Left colon (tissue), 2 donors: ENCODE data around the gene DLGAP1. TPM values are rescaled to one million over a fixed set of nuclear protein-coding genes. Genes with fewer than 3 reads are reported as not detected.

Source experiments
- ATAC-seq: fragments of 200-7000 bp; cut with Tn5 transposase; one replicate; pipeline ENCODE4 v1.9.1; 2020; ENCODE audit warnings: mild to moderate bottlenecking, moderate library complexity
- DNase-seq, 2 donors: peaks; one replicate each; pipeline ENCODE4 v3.0.0-alpha.2; 2020
- intact Hi-C, 2 donors: fragments of 100-400 bp; cut with DNase I in 1 of 2; cut with micrococcal nuclease in 1 of 2; formaldehyde crosslinking; loops; one replicate each; pipeline versions ENCODE4 v1.11.2 to v1.14.0; 2022; cut with DNase I, micrococcal nuclease
- total RNA-seq, 2 donors: library from RNA; stranded (reverse); fragmentation: NEBNext Ultra II Directional; extraction: Animal tissue kit (Norgen Biotek cat#: 25700); gene quantifications; one replicate each; pipeline ENCODE4 v1.2.1, GENCODE V29; 2021
- donor health status: DM: no; HTN: no; CAD: no.
- donor health status: DM: yes; HTN: yes; CAD: no.

Gene DLGAP1
- total RNA-seq, 2 donors from 2014 or later: 0.95 to 2.2 TPM

GRCh38 chr18:3526421-3527354 is 928.4 kb downstream of the DLGAP1 start:
- DNase-seq (no peak), ATAC-seq (peak; percentile 74)
- intact Hi-C loops: no loop called here

- ATAC-seq (no peak), DNase-seq (no peak)
- intact Hi-C loops: no loop called here
These were observed 929.2 kb downstream of the DLGAP1 start for GRCh38 chr18:3525870-3526420.

- no peak for DNase-seq
- ATAC-seq: no peak
- intact Hi-C loops: no loop called here
These were observed 930.4 kb downstream of the DLGAP1 start for GRCh38 chr18:3524706-3525105.

DNA sequence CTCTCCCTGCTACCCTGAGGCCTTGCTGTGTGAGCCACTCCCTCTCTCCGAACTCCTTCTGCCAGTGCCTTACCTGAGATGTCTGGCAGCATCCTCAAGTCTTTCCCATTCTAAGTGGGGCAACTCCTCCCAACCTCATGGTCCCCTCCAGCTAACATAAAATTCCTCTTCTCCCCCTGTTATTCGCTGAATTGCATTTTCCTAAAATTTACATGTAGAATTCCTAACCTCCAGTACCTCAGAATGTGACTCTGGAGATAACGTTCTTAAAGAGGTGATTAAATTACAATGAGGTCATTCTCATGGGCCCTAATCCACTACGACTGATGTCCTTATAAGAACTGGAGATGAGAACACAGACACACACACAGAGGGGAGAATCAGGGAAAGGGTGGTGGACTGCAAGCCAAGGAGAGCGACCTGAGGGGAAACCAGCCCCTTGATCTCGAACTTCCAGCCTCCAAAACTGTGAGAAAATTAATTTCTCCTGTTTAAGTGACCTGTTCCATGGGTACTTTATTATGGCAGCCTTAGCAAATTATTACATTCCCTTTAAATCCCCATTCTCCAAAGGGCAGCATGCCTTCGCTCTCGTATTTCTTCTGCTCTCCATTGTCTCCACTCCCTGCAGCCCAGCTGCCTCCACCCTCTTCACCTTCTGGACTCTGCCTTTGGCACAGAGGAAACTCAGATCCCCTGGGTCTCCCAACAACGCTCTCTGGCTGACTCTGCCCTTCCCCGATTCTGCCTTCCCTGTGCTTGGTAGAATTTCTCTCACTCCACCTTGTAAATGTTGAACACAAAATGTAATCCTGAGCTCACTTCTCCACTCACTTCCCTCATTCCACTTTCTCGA is 934.6 kb downstream of the DLGAP1 start:
- intact Hi-C loops: no loop called here
- DNase-seq (no peak), ATAC-seq (no peak)

- intact Hi-C loops: no loop called here
- DNase-seq (no peak), ATAC-seq (no peak)
These were observed 940.5 kb downstream of the DLGAP1 start for GRCh38 chr18:3514312-3515216.

DNA sequence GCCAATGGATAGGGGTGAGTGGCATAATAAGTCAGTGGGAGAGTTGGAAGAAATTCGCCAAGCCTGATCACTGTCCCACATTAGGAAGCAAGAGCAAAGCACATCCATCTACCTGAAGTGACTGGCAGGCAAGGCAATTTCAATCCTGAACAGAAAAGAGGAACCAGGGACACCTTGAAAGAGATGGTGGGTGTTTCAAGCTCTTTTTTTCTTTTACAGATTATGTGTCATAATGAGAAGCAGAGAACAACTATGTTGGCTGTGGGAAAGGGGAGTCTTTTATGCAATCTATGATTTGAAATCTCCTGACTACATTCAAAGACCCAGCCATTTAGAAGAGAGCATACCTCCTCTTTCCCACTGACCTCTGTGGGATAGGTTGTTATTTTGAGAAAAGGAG is 941.6 kb downstream of the DLGAP1 start:
- ATAC-seq: no peak
- no peak for DNase-seq

DNA sequence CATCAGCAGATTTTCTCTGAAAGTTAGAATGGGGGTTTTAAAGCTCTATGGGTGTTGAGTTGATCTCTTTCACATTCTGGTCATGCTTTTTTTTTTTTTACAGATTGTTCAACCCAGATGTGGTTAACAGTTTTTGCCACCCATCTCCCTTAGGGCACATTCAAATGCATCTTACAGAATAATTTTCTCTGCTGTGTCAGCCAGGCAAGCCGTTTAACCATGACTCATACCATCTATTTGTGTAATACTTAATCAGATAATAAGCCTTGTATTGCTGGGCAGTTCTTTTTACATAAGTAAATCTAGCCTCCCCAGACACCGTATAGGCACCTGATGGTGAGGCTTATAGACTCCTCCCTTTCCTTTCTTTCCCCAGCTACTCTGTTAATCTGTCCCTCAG is 943.1 kb downstream of the DLGAP1 start:
- ATAC-seq: no peak
- intact Hi-C loops: no loop called here
- DNase-seq: no peak

More for the DNA sequence above, 941.6 kb downstream of the DLGAP1 start:
- intact Hi-C loops: no loop called here

DNA sequence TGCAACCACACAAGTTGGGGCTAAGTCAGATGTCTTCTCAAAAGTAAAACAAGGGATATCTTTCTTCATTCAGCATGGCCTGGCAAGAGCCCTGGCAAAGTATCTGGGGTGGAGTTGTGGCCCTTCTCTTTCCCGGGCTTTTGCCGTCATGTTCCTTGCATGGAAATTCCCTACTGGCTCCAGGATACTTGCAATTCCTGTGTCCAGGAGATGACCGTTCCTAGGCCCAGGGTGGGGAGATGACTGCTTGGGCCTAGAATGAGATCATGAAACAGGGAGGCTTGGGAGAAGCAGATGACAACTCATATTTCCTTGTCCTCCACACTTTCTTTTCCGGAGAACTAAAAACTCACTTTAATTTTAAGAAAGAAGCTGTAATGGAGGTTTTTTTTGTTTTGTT is 944.2 kb downstream of the DLGAP1 start:
- DNase-seq: no peak
- intact Hi-C loops: no loop called here
- no peak for ATAC-seq

GRCh38 chr18:3510024-3510423 is 945.1 kb downstream of the DLGAP1 start:
- intact Hi-C loops: no loop called here
- ATAC-seq (no peak), DNase-seq (no peak)

- intact Hi-C loops: no loop called here
- ATAC-seq (no peak), DNase-seq (no peak)
These were observed 946.2 kb downstream of the DLGAP1 start for GRCh38 chr18:3508576-3509549.

DNA sequence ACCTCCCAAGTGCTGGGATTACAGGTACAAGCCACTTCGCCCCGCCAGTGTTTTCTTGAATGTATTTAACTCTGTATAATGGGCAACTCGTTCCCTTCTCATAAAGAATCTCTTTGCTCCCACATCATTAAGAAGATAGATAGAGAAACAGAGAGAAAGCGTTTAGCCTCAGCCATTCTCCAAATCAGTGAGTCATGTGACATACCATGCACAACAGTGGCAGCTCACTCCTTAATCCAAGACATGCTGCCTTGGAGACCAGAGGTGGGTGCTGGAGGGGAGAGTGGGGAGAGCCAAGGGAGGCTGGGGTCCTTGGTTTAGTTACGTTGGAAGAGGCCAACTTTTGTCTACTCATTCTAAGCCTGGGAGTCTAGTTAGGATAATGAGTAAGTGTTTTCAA is 950.5 kb downstream of the DLGAP1 start:
- no peak for ATAC-seq
- intact Hi-C loops: no loop called here
- DNase-seq: no peak

GRCh38 chr18:3502650-3503049 is 952.5 kb downstream of the DLGAP1 start:
- DNase-seq (no peak), ATAC-seq (no peak)
- intact Hi-C loops: no loop called here

DNA sequence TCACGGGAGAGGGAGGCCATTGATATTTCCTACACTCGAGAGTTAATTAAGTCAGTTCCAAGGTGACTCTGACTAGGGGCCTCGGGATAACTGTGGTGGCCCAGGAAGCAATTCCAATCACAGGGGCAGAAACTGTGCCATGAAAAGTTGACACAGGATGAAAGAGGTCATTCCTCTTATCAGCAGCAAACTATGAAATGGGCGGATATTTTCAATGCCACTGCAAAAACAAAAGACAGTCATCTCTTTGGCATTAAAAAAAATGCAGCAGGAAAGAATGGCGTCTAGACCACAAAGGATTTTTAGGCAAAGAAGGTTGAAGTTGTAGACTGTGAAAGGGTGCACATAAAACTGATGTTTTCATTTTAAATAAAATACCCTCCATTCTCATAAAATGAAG is 955.1 kb downstream of the DLGAP1 start:
- DNase-seq (no peak), ATAC-seq (no peak)
- intact Hi-C loops: no loop called here

- peak in 1 of 2 donors; percentile 9 for DNase-seq
- intact Hi-C loops: no loop called here
- peak; percentile 44 for ATAC-seq
These were observed 955.6 kb downstream of the DLGAP1 start for GRCh38 chr18:3499501-3499900.

DNA sequence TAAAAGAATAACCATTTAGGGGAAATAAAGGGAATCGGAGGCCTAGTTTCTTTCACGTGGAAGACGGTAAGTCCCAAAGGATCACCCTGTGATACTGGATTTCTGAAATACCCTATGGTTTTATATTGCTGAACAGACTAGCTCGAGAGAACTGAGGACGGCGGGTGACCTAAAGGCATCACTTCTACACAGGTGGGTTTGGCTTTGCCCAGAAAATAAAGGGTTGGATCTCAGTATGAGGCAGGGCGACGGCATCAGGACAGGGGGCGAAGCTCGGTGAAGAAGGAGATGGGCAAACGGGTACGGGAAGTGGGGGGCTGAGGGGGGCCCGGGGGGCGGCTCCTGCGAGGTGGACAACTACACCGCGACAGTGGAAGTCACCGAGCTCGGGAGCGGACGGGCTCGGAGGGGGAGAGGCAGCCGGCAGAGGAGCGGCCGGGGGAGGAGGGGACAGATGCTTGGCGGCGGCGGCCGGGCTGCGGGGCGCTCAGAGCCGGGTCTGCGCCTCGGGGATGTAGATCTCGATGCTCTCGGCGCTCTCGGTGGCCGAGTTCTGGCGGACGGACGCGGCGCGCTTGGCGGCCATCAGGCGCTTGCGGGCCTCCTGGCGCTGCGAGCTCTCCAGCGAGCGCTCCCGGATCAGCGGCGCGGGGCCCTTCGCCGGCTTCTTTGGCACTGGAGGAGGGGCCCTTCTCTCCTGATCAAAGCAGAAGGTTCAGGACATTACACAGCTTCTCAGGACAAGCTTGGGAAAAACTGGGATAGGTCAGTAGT is 956.2 kb downstream of the DLGAP1 start:
- ATAC-seq (peak; percentile 80), DNase-seq (peak in 1 of 2 donors; percentile 44)
- intact Hi-C loops: no loop called here

DNA sequence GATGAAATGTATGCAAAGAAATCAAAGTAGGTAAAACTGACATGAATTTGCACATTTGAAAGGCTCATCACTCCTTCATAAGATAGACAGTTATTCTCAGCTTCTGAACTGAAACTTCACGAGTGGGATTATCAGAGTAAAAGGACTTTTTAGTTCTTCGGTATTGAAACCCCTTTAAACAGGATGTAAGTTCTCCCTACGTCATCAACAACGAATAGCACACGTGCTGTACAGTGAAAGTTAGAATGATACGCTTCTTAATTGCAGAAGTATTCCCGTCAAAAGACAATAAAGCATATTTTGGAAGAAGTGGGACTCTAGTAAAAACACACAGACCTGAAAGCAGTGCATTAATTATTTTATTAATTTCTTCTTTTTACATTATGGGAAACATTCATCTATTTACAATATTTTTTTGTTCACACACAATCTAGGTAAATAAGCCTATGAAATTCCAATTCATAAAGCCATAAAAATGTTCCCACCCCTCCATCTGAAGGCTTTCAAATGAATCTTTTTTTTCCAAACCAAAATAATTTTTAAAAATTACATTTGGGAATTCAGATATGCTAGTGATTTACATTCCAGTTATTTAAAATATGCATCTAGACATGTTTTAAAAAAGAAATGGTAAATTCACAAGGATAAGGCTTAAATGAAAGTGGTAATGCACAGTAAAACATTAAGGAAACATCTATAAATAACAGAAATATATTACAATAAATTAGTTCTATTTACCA is 959.2 kb downstream of the DLGAP1 start:
- intact Hi-C loops: no loop called here
- DNase-seq: no peak

More for the DNA sequence above, 959.2 kb downstream of the DLGAP1 start:
- ATAC-seq: no peak
